ENCODE data around the gene GPR32.

DNA sequence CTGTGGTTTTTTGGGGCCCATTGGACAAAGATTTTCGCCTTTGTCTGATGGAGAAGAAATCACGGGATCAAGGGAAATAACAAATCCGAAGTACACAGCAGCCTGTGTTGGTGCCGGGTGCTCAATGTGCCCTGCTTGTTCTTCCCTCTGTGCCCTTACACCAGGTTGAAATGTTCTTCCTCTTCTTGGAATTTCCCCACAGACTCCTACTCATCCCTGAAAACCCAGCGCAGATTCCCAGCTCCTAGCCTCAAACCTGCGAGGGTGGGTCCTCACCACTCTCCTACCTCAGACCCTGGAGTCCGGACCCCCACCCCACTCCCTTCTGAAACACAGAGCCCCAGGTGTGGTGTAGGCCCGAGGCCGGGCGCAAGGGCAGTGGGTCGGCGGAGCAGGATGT lies 15.1 kb downstream of the GPR32 start:
- TF ChIP-seq, protein P1, sequence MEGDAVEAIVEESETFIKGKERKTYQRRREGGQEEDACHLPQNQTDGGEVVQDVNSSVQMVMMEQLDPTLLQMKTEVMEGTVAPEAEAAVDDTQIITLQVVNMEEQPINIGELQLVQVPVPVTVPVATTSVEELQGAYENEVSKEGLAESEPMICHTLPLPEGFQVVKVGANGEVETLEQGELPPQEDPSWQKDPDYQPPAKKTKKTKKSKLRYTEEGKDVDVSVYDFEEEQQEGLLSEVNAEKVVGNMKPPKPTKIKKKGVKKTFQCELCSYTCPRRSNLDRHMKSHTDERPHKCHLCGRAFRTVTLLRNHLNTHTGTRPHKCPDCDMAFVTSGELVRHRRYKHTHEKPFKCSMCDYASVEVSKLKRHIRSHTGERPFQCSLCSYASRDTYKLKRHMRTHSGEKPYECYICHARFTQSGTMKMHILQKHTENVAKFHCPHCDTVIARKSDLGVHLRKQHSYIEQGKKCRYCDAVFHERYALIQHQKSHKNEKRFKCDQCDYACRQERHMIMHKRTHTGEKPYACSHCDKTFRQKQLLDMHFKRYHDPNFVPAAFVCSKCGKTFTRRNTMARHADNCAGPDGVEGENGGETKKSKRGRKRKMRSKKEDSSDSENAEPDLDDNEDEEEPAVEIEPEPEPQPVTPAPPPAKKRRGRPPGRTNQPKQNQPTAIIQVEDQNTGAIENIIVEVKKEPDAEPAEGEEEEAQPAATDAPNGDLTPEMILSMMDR (IDR thresholded peaks at IDR 0.05) = no peak
- TF ChIP-seq POLR2A (IDR thresholded peaks at IDR 0.05) = no peak

Measured in thyroid gland (tissue), 4 donors.